ENCODE measurements around the gene GALNTL6.
A peak's percentile ranks its signal among the peaks of the same experiment; 100 is the strongest.

GALNTL6 gene

DNA sequence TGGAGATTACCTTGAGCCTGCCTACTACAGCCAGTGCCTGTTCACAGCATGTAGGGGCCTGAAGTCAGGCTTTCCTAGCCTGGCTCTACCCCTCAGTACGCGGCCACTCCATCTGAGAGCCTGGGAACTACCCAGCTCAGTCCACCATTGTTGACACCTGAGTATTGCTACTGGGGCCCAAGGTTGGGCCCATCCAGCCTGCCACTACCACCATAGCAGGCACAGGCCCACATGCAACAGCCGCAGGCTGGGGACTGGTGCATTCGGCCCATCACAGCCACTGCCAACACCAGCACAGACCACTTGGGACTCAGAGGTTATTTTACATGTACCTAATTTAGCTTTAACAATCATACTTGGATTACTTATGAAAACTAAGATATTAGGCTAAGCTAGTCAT is 314.0 kb downstream of the GALNTL6 start:
- no peak for DNase-seq

DNA sequence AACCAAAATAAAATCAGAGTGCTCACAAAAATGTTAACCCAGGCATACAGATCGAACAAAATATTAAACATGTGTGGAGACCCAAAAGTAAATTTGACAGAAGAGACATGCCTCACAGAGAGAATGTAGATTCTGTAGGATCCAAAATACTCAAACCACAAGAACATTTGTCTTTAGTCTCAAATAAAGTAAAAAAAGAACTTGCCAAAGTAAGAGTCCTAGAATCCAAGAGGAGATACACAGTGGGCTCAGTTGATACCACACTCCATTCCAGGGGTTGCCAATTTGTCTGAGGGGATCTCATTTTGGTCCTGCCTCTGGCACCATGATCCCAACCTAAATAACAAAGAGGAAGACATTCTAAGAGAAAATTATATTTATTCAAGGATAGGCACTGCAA is 316.4 kb downstream of the GALNTL6 start:
- no peak for DNase-seq

DNA sequence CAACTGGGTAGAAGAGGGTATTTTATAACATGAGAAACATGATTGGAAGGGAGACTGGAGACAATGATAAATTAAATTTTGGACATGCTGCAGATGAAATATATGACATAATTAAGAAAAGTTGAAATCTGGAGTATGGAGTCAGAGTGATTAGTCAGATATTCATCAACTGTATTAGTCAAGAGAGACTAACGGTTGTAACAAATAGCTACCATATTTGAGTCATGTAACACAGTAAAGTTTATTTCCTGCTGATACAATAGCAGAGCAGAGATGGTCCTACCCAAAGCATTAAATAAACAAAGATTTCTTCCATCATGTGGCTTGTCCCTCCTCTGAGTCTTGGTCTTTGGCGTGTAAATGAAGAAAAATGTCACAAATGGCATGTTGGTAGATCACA is 321.3 kb downstream of the GALNTL6 start:
- no peak for DNase-seq

DNA sequence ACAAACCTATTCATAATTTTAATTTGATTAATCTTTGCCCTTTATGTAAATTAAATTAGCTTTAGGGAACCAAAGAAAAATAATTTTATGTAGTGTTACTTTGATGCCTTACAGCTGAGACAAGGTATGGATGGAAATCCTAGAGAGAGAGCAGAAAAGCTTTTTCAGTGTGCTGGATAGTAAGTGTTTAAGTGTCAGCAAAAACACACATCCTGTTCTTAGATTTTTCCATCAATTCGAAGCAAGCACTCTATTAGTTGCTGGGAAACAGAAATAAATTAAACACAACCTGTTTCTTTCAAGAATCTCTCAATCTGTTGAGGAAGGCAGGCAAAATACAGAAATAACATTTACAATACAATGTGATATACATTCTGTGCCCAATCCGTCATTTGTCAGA is 327.8 kb downstream of the GALNTL6 start:
- peak in 1 of 3 experiments; percentile 44 for DNase-seq

DNA sequence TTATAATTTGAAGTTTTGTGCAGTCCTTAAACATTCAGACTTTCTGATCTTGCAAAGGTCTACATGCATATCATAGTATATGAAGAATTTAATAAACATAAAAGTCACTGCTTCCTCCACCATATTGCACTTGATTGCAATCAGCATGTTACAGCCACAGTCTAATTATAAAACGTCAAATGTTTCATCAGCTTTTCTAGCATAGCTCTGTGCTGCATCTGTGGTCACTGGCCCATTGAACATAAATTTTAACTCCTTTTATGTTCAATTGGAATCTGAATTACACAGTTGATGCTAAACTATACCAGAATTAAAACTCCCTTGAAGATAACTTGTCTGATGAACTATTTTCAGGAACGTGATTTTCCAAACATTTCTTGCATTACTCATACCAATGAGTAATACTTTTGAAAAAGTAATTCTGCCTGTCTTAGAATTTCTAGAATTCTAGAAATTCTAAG is 329.1 kb downstream of the GALNTL6 start:
- DNase-seq, result no peak

DNA sequence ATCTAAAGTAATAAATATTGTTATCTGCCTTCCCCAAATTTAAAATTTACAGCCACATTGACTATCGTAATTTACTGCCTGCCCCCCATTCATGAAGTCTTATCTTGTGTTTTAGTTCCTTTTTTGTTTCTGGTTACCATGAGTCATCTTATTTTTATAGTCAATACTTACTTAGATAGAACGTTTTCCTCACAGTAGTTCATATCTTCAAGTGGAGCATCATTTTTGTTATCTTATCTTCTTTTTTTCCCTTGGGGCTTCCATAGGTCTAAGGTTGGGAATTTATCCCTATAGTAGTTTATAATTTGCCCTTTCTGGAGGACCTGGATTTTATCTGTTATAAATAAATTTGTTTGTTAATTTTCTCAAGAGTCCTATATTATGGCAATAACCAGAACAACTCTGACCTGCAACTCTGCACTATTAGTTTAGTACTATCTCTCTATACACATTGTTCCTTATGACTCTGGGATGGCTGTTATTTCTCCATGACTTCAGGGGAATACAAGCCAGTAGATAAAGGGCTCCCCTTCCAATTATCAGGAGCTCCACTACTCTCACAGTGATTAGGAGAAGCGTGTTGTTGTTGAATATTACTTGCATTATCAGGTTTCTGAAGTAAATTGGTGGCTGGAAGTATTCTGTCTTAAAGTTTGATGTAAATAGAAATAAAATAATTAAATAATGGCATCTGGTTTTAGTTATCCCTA is 330.6 kb downstream of the GALNTL6 start:
- DNase-seq, result no peak

DNA sequence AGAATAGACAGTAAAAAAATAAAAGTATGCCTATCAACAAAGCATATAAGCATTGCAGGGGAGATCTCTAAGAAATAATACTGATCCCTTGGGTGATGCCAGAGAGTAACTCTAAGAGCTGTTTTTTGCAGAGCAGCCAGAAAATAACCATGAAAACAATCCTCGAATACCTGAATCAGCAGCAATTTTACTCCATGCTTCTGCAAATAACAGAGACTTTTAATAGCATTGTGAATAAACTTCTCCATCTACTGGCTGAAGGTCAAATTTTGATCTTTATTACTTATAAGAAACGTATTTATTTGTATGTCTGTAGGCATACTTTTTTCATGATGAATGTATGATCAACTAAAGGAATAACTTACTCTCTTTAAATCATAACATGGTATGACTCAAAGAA is 334.5 kb downstream of the GALNTL6 start:
- peak in 1 of 3 experiments; percentile 62 for DNase-seq

DNA sequence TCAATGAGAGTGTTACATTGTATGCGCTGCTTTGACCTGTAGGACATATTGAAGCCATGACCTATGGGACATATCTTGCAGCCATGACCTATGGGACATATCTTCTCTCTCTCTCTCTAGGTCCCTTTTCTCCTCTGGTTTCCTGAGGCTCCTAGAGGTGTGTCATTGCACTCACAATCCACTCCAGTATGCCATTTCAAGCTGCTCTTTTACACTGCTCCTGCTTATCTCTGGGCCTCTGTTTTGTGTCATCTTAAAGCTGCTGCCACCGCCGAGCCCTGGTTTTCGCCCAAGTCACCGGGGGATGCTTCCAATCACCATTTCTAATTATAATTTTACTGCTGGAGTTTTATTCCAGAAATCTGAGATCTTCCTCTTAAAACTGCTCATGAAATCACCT is 336.1 kb downstream of the GALNTL6 start:
- DNase-seq, result no peak

DNA sequence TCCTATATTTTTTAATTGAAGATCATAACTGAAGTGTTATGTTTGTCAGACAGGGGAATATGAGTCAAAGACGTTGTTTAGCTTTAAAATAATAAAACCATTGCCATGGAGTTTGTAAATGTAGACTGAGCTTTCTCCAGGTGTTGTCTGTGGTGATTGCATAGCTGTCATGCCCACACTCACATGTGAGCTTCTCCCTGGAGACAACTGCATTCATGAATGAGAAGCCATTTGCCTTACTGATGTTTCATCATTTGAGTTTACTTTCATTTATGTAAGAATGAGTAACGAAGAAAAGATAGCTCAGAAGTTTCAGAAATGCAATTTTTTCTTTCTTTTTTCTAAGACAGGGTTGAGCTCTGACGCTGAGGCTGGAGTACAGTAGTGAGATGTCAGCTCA is 339.1 kb downstream of the GALNTL6 start:
- no peak for DNase-seq

DNA sequence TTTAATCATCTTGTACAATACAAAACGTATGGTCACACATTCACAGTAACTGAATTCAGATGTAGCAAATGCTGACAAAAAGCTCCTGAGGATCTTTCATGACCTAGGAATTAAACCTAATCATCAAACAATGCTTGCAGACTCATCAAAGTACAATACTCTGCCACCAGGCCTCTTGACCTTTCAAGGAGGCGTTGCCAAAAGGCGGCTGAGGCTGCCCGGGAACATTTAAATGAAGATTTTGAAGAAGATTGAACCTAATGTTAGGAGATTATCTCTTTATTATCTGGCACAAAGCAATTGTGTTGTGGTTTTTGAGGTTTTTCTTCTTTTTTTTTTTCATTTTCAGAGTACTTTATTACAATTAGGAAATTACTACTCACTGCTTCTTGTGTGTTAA is 340.5 kb downstream of the GALNTL6 start:
- peak in 1 of 3 experiments; percentile 25 for DNase-seq

DNA sequence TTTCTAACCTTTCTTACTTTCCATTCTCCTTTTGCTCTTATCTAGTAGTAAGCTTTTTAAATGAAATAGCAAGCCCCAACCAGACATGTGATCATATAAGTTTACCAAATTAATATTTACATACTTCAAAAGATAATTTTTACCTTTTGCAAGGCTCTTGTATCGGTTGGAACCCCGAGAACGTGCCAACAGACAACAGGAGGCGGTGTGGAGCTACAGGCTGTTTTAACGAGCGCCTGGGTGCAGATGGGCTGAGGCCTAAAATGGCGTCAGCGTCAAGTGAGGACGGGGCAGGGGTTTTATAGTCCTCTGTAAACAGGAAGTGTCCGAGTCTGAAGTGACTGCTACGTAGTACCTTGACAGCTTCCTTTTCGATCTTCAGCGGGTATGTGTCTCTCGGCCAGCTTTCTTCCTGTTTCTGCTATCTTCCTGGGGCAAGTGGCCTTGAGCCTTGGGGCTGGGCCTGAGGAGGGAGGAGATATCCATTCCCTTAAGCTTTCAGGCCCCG is 342.7 kb downstream of the GALNTL6 start:
- no peak for DNase-seq

DNA sequence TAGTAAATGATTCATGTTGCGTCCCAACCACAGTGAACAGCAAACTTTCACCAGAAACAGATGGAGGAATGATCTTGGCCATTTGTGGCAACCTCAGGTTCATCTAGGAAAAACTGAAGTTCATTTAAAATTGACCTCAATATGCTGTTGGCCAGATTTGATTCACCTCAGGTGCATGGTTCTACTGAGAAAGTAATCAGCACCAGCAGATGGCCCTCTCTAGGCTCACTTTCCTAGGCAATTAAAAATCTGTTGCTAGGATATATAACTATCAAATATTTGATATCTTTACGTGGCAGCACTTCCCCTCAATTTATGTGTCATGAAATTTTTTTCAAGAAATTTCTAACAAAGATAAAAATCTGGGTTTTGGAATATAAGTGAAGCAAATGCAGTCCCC is 344.7 kb downstream of the GALNTL6 start:
- peak in 1 of 3 experiments; percentile 31 for DNase-seq

DNA sequence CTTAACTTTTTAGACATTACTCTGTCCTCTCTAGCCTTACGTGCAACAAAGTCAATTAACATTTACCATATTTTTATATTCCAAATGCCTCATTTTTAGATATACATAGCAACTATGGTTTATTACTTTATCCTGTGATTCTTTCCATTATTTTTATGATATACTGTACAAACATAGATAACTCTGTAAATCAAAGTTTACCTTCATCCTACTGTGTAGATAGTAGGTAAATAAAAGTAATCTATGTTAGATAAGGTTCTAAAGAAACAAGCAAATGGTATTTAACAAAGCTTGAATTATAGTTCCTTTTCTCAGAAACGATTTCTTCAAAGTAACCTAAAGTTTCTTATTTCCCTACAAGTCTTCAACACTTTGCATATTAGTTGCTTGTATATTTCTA is 350.0 kb downstream of the GALNTL6 start:
- no peak for DNase-seq

DNA sequence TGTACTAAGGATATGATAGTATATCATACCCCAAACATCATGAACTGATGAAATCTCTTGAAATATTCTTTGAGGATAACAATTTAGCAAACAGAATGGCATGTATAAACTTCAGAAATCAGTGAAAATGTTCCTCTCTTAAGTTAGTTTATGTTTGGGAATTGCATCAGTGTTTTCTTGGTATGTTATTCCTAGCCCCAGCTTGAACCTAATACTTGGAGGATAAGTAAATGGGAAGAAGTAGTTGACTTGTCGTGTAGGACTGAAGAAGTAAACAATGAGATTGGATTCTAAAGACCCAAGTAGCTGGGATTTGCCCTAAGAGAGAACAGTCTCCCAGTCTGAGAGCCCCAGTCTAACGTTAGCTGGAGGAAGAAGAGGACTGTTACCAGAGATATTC is 355.7 kb downstream of the GALNTL6 start:
- DNase-seq, result no peak

DNA sequence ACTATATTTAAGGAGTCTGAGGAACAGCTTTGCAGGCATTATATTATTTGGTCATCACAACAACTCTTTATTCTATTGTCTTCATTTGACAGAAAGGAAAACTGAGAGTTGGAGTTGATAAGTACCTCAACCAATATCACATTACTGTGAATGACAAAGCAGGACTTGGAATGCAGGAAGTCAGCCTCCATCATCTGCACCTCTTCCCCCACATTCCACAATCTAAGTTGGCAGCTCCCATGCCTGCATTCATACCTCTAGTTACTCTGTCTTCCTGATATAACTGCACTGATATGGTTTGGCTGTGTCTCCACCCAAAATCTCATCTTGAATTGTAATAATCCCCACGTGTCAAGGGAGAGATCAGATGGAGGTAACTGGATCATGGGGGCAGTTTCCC is 356.7 kb downstream of the GALNTL6 start:
- no peak for DNase-seq

DNA sequence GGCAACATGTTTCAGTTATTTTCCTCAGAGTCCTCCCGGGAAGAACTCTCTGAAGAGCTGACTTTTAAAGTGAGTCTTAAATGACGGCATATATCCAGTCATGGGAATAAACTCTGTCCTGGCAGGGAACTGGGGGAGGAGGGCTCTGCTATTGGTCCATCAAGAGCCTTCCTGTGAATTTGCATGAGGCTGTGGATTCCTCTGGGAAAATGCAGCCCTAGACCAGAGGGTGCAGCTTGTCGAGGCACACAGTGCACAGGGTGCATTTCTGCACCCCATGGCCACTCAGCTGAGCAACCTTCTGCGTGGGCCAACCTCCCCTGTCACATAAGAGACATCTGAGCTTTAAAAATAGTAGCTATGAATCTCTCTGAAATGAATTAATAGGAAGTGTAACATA is 360.0 kb downstream of the GALNTL6 start:
- DNase-seq, result no peak

DNA sequence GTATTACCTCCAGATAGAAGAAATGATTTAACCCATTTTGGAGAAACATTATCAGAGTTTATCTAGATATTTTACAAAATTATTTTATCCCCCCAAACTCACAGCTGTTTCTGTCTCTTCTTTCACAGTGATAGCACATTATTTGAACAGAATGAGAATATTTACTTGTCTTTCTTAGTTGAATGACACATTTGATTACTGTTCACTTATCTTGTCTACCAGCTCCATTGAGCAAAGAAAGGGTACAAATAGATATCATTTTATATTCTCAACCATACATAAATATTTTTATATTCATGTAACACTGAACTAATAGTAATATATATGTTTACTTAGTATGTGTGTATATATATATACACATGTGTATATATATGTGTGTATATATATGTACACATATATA is 364.2 kb downstream of the GALNTL6 start:
- DNase-seq, result no peak

DNA sequence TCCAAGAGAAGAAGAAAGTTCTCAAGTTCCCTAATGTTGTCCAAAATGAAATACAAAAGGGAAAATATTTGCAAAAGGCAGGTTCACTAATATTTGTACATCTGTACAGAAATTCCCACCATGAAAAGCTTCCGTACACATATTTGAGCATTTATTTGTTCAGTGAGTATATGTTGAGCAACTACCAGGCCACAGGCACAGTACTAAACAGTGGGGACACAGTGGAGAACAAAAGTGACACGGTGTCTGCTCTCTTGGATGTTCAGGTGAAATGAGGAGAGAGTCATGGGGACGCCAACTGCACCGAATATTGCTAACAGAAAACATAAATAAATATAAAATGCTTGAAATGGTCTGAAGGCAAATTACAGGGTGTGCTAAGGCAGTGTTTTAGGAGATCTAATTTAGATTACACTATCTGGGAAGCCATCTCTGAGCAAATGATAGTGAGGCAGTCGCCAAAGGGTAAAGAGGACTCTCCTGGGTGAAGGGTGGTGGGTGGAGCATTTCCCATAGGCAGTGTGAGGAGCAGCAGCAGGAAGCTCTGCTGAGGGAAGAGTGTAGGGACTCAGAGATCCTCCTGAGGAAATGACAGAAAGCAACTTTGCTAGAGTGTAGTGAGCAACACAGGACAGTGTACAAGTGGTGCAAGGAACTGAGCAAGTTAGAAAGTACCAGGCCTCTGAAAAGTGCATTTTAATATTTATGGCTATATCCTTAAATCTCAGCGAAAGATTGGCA is 375.2 kb downstream of the GALNTL6 start:
- peak in 2 of 3 experiments; percentile 36 to 49 for DNase-seq

DNA sequence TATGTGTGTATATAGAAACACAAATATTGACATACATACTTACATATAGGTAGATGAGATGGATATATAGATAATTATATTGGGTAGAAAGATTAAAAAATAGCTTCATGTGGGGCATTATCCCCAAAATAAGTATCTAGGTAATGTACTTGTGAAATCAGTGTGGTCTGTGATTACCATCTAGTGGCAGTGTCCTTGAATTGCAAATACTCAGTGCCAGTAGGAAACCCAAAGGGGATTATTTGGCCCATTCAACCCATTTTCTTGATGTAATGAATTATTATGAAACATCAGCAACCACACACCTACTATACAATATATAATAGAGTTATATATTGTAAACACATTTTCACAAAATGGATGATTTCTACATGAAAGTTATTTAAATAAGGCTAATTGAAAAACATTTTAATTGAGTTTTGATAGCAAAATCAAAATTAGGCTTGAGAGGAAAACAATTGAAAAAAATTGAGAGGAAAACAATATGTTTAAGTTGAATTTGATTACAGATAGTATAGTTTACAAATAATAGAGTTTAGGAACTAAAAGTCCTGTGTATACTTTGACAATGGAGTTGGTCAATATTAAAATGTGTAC is 389.4 kb downstream of the GALNTL6 start:
- peak; percentile 9 to 75 (median 25) for DNase-seq

DNA sequence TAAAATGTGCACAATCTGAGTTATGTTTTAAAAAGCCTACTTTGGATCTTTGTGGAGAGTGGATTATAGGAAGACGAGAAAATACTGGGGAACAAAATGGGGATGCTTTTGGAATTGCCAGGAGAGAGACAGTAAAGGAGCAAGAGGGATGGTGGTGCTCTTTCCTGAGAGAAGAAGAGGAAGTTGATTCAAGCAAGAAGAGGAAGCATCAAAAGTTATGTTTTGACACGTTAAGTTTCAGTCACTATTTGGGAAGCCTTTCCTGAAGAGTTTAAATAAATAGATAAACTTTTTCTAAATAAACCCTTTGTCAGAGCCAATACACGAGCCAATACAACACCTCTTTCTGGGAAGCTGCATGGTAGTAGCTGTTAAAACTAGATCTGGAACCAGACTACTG is 394.1 kb downstream of the GALNTL6 start:
- DNase-seq, result no peak

DNA sequence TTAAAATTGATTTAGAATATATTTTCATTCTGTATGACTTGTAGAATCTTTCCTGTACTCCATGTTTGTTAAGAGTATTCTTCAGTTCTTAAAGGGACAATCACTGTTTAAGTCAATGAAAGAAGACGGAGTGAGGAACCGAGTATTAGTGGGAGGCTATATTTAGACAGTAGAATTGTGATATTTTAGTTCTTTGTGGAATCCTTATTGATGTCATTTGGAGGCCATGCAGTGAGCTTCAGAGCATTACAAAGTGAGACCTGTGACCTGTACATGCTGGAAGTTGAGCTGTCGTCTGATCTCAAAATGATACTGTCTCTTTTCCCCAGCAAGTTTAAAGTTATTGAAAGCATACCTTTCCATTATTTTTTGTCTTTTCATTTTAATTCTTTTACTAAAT is 394.7 kb downstream of the GALNTL6 start:
- DNase-seq, result no peak

DNA sequence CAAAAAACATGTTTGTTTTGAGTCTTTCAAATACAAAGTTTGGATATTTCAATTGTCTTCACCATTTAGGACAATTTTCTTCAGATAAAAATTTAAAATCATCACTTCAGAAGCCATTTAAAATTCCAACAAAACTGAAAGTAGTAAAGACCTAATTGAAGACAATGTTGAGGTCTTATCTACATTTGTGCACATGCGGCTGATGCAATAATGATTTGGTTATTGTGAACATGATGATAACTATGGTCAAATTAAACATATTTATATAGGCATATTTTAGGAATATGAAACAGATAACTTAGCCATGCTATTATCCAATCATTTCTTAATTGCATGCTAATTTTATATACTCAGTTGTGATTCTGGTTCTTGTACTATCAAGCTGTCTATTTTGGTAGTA is 407.5 kb downstream of the GALNTL6 start:
- DNase-seq, result no peak

DNA sequence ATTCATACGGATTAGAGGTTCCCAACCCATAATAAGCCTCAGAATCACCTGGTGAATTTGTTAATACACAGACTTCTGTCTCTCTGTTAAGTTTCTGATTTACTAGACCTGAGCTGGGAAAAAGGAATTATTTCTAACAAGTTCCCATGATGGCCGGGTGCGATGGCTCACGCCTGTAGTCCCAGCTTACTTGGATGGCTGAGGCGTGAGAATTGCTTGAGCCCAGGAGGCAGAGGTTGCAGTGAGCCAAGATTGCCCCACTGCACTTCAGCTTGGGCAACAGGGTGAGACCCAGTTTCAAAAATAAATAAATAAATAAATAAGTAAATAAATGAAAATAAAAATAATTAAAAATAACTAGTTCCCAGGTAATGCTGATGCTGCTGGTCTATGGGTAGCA is 412.3 kb downstream of the GALNTL6 start:
- DNase-seq, result no peak

DNA sequence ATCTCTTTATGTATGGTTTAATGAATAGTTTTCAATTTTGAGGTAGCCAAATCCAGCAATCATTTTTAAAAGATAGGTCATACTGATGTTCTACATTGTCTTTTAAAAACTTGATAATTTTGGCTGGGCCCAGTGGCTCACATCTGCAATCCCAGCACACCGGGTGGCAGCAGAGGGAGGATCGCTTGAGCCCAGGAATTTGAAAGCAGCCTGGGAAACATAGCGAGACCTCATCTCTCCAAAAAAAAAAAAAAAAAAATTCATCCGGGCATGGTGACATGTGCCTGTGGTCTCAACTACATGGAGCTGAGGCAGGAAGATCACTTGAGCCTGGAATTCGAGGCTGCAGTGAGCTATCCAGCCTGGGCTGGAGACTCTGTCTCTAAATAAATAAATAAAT is 419.8 kb downstream of the GALNTL6 start:
- peak in 1 of 3 experiments; percentile 17 for DNase-seq
